PC-3 (cell line): ENCODE measurements around the gene PCDH9.

Experiments
- CTCF ChIP-seq: fragments of 300-600 bp; sonication (generic); conservative IDR thresholded peaks from 2 replicates; pipeline ENCODE4 v1.5.1; 2017; ENCODE audit warnings: antibody characterized with exemption, low read depth, mild to moderate bottlenecking, low read length
- EZH2phosphoT487 ChIP-seq: fragments of 300-600 bp; sonication (generic); IDR thresholded peaks from 2 replicates; pipeline ENCODE4 v1.6.1; 2018; ENCODE audit warnings: mild to moderate bottlenecking, antibody characterized with exemption, low read length, borderline replicate concordance

GRCh38 chr13:66840621-66841020 is 389.5 kb downstream of the PCDH9 start:
- TF ChIP-seq CTCF (no peak), EZH2phosphoT487 (no peak)
